ENCODE data around the gene MRPL14.
A peak's percentile ranks its signal among the peaks of the same experiment; 100 is the strongest.

The MRPL14 gene

DNA sequence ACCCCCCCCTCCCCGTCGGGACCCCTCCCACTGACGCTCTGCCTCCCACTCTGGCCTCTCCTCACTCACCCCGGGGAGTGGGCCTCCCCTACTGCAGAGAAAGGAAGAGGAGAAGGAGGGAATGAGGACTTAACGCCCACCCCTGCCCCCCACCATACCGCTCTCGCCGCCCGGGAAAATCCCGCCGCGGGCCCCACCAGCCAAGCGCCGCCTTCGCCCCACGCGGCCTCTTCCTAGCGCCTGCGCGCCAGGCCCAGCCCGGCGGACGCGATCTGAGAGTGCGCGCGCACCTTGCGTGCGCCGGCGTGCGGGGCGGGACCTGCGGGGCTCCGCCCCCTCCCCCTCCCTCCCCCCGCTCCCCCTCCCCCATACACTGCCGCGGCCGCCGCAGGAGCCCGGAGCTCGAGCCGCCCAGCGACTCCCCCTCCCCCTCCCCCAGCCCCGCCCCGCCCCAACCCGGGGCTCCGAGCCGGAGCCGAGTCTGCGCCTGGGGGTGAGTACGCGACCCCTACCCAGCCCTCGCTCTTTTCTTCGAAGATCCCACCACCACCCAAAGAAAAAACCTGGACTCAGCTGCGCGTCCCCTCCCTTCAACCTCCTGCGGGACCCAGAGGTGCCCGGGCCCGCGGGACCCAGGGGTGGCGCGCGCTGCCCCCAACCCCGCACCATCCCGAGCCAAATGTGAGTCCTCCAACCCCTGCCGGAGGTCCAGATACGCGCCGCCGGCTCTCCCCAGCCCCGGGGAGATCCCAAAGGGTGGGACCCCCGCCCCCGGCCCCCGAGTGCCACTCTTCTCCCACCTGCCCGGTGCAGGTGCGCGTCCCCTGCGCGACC lies at the start of gene MRPL14, which contains the start of gene TMEM63B:
Gene MRPL14, minus strand, starts transcription at position 267 of the 834 bp plus-strand sequence. CDS start 10,841 bp downstream, outside the sequence.
Gene TMEM63B, plus strand, starts transcription at position 369 of the 834 bp plus-strand sequence. CDS start 7,031 bp downstream, outside the sequence.
- peak; percentile 73 to 75 for DNase-seq (ENCODE audit: low read depth in 2 of 2)

DNA sequence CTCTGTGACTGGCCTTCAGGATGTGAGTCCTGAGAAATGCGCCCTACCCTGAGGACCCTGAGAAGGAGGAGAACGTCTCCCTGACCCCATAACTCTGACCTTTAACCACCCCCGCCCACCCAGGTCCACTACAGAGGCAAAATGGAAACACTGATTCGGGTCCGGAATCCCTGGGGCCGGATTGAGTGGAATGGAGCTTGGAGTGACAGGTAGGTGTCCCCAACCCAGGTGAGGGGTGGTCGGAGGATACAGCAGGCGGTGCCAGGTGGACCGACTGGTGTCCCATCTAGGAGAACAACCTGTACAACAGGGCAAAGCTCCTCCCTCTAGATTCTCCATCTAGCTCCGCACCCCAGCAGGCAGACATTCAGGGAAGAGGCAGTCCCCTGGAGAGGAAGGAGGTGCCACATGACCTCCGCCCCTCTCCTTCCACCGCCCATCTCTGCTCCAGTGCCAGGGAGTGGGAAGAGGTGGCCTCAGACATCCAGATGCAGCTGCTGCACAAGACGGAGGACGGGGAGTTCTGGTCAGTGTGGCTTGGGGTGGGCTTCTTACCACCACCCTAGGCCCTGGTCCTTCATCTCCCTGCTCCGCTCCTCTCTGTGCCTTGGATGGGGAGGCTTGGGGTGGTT lies 49.0 kb upstream of the MRPL14 start:
- DNase-seq (ENCODE audit: low read depth in 2 of 2): no peak

DNA sequence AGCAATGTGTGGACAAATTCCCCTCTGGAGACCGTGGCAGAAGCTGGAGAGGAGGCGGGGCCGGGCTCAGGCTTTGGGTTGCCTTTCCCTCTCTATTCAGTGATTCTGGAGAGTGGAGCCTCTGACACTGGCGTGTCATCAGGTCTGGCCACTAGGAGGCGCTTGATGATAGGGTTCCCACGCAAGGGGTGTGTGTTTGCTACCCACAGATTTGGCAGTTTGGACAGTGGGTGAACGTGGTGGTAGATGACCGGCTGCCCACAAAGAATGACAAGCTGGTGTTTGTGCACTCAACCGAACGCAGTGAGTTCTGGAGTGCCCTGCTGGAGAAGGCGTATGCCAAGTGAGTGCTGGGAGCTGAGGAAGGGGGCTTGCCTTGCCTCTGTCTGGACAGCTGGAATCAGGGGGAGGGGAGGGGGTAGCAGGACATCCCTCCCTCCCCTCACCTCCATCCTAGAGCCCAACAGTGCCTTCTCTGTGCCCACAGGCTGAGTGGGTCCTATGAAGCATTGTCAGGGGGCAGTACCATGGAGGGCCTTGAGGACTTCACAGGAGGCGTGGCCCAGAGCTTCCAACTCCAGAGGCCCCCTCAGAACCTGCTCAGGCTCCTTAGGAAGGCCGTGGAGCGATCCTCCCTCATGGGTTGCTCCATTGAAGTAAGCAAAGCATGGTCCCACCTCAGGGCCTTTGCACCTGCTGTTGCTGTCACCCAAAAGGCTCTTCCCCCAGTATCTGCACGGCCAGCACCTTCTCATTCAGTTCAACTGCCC lies 45.7 kb upstream of the MRPL14 start:
- DNase-seq (ENCODE audit: low read depth in 2 of 2): peak; percentile 9 to 23

DNA sequence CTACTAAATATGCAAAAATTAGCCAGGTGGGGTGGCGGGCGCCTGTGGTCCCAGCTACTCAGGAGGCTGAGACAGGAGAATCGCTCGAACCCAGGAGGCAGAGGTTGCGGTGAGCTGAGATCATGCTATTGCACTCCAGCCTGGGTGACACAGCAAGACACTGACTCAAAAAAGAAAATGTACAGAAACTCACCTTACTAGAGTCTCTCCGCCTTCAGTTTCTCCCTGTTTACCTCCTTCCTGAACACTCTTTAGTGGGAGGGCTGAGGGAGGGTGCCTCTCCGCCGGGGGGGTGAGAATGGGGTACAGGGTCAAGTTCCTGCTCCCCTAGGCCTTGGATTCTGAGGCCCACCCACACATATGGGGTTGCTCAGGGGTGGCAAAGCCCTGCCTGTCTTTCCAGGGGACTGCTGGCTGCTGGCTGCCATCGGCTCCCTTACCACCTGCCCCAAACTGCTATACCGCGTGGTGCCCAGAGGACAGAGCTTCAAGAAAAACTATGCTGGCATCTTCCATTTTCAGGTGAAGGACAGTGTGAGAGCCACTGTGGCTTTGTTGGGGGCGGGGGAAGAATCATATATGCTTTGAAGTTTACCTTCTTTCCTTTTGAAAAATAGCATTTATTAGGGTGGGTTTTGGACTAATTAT lies 44.8 kb upstream of the MRPL14 start:
- no peak for DNase-seq (ENCODE audit: low read depth in 2 of 2)

DNA sequence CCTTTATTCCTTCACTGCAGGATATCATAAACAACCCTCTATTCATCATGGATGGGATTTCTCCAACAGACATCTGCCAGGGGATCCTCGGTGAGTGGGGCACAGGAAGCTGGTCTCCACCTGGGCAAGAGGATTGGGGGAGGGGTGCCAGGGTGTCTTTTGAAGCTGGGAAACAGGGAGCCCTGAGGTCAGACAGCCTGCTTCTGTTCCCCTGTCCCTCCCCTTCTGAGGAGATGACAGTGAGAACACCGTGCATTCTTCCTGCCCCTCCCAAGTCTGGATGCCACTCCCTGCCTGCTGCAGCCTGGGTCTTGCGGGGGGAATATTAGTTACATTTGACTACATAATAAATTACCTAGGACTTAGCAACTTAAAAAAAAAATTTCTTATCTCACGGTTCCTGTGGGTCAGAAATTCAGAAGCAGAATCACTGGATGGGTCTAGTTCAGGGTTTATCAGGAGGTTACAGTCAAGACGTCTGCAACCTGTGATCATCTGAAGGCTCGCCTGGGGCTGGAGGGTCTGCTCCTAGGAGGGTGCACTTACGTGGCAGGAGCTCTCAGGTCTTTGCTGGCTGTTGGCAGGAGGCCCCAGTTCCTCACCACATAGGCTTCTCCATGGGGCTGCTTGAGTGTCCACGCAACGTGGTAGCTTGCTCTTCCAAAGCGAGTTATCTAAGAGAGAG lies 42.8 kb upstream of the MRPL14 start:
- DNase-seq (ENCODE audit: low read depth in 2 of 2): no peak

DNA sequence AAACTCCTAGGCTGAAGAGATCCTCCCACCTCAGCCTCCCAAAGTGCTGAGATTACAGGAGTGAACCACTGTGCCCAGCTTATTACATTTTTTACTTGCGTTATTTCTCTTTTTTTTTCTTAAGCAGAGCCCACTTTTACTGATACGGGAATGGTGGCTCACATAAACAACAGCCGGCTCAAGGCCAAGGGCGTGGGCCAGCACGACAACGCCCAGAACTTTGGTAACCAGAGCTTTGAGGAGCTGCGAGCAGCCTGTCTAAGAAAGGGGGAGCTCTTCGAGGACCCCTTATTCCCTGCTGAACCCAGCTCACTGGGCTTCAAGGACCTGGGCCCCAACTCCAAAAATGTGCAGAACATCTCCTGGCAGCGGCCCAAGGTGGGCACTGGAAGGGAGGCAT lies 41.9 kb upstream of the MRPL14 start:
- DNase-seq (ENCODE audit: low read depth in 2 of 2): no peak

DNA sequence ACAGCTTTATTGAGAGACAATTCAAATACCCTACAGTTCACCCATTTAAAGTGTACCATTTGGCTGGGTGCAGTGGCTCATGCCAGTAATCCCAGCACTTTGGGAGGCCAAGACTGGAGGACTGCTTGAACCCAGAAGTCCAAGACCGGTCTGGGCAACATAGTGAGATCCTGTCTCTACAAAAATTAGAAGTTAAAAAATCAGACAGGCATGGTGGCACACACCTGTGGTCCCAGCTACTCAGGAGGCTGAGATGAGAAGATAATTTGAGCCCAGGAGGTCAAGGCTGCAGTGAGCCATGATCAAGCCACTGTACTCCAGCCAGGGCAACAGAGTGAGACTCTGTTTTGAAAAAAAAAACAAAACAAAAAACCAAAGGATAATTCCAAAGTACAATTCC lies 40.3 kb upstream of the MRPL14 start:
- no peak for DNase-seq (ENCODE audit: low read depth in 2 of 2)

DNA sequence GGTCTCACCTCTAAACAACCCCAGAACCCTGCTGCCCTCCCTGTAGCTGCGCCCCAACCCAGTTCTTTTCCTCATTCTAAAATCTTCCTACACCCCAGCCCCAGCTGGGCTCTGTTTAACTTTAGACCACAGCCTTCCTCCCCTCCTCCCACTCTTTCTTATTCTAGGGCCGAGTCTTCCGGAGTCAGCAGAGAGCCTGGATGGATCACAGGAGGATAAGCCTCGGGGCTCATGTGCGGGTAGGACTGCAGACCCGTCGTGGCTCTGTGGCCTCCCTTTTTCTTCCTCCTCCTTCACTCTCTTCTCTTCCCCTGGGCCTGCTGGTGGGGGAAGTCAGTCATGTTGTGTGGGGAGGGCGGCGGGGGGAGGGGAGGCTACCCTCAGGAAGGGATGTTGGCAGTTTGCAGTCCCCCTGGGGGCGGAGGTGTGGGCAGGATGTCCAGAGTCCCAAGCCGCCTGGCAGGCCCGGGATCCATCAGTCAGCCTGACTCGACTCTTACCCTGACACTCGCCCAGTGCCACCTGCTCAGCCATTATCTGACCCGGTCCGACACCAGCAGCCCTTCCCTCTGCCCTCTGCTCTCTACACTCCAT lies 39.4 kb upstream of the MRPL14 start:
- no peak for DNase-seq (ENCODE audit: low read depth in 2 of 2)

DNA sequence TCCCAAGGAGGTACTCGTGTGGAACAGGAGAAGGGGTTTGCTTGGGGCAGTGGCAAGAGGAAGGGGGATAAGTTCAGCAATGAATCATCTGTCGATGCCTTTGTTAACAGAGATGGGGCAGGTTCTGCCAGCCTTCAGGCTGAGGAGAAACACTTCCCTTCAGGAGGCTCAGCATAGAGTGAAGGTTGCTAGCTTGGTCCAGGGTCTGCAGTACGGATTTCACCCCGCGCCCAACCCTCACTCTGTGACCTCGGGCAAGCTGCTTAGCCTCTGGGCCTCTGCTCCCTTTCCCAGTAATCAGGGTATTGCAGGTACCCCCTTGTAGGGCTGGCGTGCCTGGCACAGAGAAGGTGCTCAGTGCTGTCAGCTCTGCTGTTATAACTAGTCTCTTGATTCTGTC lies 38.9 kb upstream of the MRPL14 start:
- no peak for DNase-seq (ENCODE audit: low read depth in 2 of 2)

DNA sequence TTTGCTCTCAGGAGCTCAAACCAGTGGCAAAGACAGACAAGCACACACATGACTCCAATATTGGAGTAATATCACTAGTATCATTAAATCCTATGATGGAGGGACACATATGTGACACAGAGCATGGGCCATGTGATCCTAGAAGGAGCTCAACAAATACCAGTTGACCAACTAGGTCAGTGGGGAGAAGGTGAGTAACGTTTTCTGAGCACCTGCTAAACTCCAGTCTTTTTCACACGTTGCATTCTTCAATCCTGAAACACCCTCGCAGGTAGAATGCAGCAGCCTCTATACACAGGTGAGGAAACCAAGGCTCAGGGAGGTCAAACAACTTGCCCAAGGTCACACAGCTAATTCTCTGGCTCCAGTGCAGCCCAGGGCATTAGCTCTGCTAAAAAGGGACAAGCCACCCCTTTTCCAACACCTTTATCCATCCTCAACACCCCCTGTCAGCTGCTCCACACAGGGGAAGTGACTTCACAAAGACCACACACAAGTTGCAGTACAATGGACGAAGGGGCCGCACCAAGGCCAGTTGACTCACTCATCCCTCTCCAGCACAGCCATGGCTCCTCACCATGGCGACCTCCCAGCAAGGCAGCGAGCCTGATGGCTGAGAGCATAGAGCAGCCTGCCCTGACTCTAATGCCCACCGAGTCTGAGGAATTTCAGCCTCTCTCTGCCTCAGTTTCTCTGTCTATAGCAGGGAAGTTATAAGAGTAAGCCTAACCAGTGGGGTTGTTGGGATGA lies 35.8 kb upstream of the MRPL14 start:
- no peak for DNase-seq (ENCODE audit: low read depth in 2 of 2)

DNA sequence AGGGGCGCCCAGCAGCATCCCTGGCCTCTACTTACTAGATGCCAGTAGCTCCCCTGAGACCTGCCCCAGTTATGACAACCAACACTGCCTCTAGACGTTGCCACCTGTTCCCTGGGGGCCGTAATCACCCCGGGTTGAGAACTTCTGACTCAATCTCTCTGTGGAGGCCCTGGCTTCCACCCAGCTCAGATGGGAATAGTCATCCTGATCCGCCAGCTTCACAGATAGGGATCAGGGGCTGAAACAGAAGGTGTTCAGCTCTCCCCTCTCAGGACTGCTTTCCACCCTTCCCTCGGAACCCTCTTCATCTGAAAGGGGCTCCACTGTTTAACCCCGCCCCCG lies 34.7 kb upstream of the MRPL14 start:
- DNase-seq (ENCODE audit: low read depth in 2 of 2): no peak

DNA sequence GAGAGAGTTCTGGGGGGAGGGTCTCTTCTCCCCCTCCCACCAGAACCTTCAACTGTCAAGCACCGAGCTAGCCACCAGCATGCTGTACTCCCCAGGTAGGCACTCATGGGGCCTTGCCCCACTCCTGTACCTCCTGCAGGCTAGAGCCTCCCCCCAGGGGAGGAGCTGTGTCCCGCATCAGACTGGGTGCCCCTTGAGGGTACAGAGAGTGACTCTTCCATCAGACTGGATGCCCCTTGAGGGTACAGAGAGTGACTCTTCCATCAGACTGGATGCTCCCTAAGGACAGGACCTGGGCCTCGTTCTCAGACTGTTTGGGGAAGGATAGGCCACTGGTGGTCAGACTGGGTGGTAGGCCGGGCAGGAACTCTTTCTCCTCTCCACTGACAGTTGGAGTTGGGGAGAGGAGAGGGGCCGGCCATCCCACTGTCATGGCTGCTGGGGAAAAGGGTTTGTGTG lies 31.5 kb upstream of the MRPL14 start, which contains the start of gene CAPN11:
Gene CAPN11, plus strand, starts transcription at position 51 of the 459 bp plus-strand sequence. Its CDS starts 29 bp downstream, at position 80.
- no peak for DNase-seq (ENCODE audit: low read depth in 2 of 2)

DNA sequence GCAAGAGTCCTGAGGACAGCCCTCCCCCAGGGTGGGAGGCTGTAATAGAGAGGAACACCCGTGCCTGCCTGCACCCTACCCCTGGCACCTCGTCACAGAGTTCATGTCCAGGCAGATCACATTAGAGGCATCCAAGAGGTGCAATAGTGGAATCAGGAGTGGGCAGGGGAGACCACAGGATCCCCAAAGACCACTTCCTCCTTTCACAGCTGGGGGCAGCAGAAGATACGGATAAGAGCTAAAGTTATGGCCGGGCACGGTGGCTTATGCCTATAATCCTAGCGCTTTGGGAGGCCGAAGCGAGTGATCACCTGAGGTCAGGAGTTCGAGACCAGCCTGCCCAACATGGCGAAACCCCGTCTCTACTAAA lies 29.9 kb upstream of the MRPL14 start:
- no peak for DNase-seq (ENCODE audit: low read depth in 2 of 2)

DNA sequence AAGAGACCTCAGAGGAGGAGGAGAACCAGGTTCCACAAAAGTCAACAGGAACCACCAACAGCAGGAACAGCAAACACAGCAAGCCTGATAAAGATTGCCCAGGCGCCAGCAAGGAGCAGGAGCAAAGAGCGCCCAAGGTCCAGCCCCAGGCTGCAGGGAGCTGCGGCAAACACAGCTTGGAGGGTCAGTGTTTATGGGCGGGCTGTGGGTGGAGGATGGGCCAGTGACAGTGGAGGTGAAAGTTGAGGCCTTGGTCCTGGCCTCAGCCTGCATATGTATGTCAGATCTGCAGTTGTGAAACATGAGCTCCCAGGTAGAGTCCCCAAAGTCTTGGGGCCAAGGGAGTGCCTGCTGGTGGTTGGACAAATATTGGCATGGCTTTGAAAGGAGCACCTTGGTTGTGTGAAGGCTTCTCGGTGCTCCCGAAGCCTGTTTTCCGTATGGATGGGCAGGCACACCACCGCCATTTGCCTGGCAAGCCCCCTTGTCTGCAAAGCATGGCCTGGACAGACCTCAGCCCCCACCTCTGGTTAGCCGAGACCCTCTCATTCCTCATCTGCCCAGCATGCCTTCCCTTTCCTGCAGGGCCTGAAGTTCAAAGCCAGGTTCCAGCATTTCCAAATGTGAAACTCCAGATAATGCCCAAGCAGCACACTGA lies 29.4 kb upstream of the MRPL14 start:
- DNase-seq (ENCODE audit: low read depth in 2 of 2): no peak

DNA sequence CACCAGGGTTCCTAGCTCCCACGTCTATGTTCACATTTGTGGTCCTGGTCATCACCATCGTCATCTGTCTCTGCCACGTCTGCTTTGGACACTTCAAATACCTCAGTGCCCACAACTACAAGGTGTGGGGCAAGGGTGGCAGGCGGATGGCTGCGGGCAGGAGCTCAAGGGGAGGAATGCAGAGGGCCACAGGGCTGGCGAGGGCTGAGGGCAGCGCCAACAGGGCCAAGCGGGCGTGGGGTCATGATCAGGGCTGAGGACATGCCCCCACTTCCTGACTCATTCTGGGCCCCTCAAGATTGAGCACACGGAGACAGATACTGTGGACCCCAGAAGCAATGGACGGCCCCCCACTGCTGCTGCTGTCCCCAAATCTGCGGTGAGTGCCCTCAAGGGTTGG lies 26.8 kb upstream of the MRPL14 start:
- DNase-seq (ENCODE audit: low read depth in 2 of 2): no peak

DNA sequence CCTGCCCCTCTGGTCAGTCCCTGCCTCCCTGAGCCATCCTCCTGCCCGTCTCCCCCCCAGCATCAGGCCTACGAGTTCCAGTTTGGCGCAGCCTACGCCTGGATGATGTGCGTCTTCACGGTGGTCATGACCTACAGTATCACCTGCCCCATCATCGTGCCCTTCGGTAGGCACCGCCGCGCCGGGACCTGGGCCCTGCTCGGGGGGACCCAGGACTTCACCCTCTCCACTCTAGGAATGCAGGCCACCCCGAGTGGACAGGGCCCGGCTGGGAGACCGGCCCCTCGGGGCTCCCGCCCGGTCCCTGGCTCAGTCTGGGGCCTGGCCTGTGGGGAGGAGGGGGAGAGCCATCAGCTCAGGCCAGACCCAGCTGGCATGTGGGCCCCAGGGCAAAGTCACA lies 25.3 kb upstream of the MRPL14 start:
- no peak for DNase-seq (ENCODE audit: low read depth in 2 of 2)

DNA sequence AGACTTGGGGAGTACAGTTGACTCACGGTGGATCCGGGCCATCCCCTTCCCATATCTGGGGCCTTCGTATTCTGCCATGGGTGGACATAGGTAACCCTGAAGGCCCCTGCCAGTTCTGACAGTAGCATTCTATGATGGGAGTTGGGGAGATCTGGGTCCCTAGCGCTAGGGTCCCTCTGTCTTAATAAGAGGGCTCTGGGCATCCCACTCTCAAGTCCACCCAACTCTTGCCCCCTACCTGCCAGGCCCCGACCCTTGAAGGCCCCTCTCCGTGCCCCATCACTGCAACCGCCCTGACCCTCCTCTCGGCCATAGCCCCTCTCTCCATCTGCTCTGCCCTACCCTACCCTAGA lies 24.8 kb upstream of the MRPL14 start:
- no peak for DNase-seq (ENCODE audit: low read depth in 2 of 2)

DNA sequence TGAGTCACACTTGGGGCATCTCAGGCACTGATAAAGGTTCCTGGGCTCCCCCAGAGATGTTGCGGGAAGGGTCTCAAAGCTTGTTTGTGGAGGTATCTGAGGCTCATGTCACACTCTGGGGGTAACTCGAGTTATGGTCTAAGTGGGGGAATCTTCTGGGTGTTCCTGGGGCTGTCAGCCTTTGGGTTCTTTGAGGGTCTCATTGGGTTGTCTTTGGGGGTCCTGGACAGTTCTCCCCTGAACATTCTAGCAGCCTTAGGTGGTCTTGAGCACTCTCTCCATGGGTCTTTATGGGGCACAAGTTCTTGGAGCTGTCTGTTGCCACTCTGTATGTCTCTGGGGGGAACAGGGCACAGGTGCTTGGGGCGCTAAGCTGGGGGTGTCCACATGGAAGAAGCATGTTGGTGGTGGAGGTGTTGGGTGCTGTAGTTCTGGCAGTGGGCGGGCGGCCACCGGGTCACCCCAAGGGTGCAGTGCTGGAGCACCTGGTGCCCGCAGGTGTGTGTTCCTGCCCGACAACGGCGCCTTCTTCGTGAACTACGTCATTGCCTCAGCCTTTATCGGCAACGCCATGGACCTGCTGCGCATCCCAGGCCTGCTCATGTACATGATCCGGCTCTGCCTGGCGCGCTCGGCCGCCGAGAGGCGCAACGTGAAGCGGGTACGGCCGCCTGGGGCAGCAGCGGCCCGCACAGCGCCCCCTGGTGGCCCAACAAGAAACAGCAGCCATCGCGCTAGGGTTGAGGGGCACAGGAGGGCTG lies 24.3 kb upstream of the MRPL14 start:
- DNase-seq (ENCODE audit: low read depth in 2 of 2): peak in 1 of 2 experiments; percentile 12

Data from fibroblast of skin of left biceps (primary cell).